ENCODE results near the gene GSTM3.
"Not testable (repeated sequence)": the region's sequence is repeated elsewhere in the genome, so short reads cannot be mapped to it uniquely, and the experiment has no call there.

GRCh38 chr1:109709822-109710221, 31.0 kb downstream of the GSTM3 start:
- not testable (repeated sequence) for TF ChIP-seq CTCF (IDR thresholded peaks at IDR 0.05; ENCODE audit: low read length); EZH2 (IDR thresholded peaks at IDR 0.05; ENCODE audit: borderline replicate concordance, low read length)

All from OCI-LY1 (cell line).